ENCODE measurements around the gene NOSIP.

The NOSIP gene

DNA sequence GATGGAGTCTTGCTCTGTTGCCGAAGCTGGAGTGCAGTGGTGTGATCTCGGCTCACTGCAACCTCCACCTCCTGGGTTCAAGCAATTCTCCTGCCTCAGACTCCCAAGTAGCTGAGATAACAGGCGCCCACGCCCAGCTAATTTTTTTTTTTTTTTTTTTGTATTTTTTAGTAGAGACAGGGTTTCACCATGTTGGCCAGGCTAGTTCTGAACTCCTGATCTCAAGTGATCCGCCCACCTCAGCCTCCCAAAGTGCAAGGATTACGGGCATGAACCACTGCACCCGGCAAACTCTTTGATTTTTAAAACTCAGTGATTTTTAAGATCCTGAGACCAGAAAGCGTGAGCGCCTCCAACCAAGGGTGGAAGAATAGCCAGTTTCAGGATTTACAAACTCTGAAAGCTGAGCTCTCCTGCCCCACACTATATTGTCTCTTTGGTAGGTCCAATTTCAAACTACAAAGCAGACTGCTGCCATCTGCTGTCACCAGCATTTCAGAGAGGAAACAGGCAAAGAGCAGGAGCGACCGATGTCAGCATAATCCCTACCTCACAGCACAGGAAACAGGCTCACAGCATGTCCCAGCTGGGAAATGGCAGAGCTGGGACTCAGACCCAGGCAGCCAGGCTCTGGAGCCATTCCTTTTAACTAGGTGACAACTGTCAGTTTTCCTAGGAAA lies 9.2 kb downstream of the NOSIP start:
- peak in 2 of 3 donors; percentile 33 to 43 for DNase-seq

DNA sequence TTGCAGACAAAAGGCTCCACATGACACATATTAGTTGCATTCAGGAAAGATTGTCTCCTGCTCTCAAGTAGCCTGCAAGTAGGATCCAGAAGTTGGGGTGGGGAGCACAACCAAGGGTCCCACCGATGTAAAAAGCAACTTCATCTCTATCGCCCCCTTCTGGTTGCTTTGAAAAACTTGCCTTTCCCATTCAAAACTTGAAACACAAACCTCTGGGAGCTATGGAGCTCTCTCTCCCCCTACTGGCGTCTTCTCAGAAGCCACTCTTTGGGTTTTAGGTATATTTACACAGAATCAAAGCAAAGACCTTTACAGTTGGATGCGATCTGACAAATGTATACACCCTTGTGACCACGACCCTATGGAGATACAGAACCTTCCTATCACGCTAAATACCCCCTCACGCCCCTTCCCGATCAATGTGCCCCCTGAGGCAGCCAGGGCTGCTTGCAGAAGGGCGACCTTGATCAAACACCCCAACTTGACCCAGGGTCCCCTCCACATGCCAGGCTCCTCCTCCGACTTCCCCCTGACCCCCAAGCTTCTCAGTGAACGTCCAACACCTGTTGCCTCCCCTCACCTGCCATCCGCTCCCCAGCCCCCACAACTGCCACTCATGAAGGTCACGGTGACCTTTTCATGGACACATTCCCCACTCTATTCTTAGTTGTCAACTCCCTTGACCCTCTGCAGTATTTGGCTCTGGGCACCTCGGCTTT lies 10.1 kb downstream of the NOSIP start:
- DNase-seq, result peak; percentile 90 to 94 (median 90)

DNA sequence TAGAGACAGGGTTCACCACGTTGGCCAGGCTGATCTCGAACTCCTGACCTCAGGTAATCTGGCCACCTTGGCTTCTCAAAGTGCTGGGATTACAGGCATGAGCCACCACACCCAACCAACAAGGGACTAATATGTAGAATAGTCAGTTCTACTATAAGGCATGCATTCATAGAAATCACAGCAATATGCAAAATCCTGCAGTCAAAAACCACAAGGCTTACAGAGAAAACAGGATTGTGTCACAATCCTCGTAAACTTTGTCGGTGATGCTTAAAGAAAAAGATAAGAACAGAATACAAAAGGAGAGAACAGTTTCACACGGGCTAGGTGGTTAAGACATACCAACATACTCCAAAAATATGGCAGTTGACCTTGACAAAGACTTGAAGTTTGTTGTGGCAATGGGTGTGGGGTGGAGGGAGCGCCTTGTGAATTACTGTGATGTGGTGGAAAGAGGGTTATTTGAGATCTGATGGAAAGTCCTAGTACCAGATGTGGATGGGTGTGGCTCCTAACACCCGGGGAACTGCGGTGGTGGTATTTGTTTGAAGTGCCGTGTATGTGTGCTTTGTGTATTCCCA lies 12.4 kb downstream of the NOSIP start:
- no peak for DNase-seq

DNA sequence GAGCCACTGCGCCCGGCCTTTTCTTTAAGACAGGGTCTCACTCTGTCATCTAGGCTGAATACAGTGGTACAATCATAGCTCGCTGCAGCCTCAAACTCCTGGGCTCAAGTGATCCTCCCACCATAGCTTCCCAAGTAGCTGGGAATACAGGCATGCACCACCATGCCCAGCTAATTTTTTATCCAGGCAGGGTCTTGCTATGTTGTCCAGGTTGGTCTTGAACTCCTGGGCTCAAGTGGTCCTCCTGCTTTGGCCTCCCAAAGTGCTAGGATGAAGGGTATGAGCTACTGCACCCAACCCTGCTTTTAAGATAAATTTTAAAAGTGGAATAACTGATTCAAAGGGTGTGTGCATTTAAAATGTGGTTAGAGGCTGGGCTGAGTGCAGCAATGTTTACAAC lies 14.1 kb downstream of the NOSIP start:
- no peak for DNase-seq

DNA sequence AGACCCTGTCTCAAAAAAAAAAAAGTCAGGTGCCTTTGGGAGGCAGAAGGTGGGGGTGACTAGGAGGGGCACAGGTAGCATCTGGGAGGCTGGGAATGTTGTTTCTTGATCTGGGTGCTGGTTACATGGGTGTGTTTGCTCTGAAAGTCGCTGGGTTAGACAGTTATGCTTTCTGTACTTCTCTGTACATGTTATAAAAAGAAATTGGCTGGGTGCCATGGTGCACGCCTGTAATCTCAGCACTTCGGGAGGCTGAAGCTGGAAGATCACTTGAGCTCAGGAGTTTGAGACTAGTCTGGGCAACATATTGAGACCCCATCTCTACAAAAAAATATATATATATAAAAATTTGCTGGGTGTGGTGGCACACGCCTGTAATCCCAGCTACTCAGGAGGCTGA lies 15.1 kb downstream of the NOSIP start:
- DNase-seq, result no peak

DNA sequence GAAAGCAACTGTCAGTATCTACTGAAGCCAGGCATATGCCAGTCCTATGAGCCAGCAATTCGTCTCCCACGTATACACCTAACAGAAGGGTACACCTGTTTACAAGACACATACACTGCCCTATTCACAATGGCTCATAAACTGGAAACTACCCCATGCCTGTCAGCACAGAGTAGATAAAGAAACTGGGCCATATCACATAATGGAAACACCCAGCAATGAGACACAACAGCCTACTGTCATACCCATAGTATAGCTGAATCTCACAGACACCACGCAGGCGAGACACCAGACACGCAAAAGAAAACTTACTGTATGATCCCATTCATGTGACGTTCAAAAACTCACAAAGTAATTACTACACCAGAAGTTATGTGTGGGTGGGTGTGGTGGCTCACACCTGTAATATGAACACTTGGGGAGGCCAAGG lies 15.7 kb downstream of the NOSIP start:
- no peak for DNase-seq

DNA sequence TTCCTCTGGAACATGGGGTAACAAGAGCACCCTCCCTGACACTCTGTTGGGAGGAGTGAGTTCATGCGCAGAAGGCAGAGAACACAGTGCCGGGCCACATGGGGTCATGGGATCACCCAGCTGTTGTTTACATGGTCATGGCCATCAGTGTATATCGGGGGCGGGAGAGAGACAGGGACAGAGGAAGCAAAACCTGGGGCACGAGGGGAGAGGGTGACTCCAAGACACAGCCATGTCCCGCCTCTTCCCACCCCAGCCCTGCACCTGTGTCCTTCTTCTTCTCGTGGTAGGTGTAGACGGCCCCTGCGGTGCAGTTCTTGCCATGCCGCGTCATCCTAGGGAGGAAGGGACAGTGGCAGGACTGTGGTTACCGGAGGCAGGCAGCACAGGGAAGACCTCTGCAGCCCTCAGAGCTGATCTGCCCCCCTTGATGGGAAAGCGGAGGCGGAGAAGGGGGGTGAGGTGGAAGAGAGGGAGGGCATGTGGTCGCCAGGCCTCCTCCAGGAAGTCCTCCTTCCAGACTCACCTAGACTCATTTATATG lies 19.9 kb downstream of the NOSIP start:
- DNase-seq, result peak in 2 of 3 donors; percentile 19 to 33

DNA sequence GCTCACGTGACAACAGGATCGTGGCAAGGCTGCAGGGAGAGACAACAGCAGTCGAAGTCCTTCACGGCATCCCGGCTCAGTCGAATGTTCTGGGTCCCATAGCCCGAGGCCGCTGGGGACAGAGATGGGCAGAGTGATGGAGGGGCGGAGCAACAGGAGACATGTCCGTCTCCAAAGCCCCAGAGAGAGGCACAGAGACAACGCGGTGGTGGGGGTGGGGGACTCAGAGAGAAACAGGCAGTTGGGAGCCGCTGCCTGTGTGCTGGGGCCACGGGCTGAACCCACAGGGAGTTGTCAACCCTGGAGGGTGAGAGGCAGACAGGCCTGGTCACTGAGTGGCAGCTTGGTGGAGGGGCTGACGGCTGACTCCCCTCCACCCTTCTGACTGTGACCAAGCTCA lies 20.4 kb downstream of the NOSIP start:
- DNase-seq, result no peak

DNA sequence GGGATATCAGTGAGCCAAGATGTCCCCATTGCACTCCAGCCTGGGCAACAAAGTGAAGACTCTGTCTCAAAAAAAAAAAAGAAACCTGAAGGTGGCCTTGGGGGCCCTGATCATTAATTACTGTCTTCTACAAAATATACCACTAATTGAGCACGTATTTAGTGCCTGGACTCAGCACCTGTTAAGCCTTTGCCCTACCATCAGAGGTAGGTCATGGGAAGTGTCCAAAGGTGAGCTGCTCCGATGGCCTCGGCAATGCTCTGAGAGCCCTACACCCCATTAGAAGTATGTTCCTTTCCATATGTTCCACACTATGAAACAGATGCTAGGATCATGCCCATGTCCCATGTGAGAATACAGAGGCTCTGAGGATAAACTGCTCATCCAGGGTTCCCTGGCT lies 20.9 kb downstream of the NOSIP start:
- DNase-seq, result no peak

DNA sequence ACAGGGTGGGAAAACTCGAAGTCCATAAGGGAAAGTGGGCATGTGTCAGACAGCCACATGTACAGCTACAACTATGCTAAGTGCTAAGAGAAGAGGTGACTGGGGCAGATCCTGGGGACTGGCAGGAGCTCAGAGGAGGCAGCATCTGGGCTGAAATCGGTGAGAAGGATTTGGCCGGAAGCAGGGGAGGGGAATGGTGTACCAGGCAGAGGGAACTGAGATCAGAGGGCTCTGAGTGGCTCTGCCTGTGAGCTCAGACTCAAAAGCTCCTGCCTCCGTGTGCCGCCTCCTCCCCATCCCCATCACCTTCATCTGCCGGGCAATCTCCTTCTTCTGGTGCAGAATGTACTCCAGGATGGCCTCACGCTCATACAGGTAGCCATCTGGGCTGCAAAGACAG lies 21.8 kb downstream of the NOSIP start:
- no peak for DNase-seq

DNA sequence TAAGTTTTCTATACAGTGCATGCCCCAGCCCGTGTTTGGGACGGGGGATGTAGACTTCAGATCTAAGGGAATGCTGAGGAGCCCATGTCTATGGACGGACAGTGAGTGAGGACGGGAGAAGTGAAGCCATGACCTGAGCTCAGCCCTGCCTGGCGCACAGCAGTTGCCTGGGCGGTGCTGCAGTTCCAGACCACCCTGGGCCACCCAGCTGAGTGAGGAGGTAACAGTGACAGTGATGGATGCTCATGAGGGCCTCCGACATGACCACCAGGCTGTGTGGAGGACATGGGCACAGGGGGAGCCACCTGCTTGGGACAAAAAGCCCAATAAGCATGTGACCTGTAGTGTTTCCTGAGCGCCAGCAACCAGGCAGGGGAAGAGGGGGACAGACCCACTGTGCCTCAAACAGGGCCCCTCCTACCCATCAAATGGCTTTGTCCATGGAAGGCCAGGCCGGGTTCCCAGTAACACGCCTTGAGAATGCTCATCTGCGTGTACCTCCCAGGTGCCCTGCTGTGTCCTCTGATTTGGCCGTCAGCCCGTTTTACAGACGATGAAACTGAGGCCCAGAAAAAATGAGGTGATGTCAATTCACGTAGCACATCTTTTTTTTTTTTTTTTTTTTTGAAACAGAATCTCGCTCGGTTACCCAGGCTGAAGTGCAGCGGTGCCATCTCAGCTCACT lies 22.6 kb downstream of the NOSIP start:
- no peak for DNase-seq

DNA sequence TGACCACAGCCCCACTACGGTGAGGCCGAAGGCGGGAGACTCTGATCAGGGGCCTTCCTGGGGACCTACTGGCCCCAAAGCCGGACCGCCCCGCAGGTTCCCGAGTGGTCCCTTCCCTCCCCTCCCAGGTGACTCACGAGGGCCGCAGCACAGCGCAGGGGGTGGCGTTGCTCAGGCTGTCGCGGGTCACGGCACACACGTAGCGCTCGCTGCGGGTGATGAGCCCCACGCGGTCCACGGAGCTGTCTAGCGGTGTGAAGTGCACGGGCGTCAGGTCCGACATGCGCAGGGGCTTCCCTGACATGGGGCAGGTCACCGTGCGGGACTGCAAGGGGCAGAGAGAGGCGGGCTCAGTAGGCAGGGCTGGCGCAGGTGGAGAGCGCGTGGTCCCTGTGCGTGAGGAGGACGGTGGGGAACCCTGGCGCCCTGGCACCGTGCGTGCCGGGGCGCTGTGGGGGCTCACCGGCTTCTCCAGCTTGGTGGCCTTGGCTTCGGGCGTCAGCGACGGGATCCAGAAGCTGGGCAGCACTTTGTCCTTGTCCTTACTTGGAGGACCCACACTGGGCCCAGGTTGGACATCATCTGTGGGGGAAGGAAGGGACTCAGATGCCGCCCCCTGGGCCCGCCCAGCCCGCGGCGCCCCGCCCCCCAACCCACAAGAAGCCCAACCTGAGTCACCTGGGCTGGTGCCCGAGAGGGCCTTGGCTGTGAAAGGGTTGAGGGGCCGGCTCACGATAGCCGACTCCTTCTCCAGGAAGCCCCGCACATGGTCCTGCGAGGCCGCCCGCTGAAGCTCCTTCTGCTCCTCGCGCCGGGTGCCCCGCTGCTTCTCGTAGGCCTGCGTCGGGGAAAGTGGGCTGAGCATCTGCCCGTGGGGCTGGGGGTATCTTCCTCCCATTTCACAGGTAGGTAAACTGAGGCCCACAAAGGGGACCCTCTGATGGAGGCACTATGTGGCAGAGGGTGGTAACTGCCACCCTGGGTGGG lies 23.7 kb downstream of the NOSIP start:
- no peak for DNase-seq

DNA sequence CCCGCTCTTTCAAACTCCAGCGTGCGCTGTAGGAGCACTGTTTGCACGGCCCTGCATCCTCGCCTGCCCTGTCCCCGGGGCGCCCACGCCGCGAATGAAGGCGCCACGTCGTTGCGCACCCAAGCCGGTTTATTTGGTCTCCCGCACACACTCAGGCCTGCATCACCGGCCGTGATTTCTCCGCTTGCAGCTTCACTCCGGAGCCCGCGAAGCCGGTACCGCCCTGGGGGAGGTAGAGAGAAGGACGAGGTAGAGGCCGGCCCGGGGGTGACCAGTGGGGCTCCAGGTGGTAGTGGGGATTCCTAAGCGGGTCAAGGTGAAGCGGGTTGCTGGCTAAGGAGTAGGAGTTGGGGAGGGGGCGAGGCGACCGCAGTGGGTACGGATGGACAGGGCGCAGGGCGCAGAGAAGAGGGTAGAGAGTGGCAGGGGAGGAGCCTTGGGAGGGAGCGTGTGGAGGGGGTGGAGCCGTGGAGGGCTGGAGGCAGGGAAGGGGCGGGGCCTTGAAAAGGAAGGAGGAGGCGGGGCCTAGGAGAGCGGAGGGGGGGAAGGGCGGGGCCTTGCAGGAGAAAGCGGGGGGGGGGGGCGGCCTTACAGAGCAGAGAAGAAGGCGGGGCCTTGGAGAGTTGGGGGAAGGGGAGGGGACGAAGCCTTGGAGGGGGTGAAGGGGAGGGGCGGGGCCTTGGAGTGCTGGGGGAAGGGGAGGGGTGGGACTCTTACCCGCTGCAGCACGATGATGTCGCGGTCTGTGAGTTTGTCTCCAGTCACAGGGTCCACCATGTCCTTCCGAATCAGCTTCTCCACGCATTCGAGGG lies 24.6 kb downstream of the NOSIP start:
- DNase-seq, result peak in 2 of 3 donors; percentile 46 to 70

DNA sequence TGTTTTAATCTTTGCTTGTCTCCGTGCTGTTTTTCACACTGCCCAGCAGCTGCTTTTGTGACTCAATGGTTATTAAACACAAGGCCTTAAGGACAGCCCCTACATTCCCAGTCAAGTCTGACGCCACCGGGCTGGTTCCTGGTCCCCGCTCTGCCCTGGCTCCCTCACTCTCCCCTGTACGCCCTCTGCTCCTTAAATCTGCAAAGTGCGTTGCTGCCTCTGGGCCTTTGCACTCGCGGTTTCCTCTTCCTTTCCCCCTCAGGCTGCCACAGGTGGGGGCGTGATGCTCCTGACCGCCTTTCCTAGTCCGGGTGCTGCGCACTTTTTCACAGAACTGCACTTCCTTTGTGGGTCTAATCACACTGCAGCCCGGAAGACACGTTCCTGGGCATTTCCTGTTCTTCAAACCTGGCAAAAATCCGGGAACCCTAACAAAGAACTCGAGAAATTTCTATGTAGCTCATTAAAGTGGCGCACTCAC lies 25.6 kb downstream of the NOSIP start:
- no peak for DNase-seq

DNA sequence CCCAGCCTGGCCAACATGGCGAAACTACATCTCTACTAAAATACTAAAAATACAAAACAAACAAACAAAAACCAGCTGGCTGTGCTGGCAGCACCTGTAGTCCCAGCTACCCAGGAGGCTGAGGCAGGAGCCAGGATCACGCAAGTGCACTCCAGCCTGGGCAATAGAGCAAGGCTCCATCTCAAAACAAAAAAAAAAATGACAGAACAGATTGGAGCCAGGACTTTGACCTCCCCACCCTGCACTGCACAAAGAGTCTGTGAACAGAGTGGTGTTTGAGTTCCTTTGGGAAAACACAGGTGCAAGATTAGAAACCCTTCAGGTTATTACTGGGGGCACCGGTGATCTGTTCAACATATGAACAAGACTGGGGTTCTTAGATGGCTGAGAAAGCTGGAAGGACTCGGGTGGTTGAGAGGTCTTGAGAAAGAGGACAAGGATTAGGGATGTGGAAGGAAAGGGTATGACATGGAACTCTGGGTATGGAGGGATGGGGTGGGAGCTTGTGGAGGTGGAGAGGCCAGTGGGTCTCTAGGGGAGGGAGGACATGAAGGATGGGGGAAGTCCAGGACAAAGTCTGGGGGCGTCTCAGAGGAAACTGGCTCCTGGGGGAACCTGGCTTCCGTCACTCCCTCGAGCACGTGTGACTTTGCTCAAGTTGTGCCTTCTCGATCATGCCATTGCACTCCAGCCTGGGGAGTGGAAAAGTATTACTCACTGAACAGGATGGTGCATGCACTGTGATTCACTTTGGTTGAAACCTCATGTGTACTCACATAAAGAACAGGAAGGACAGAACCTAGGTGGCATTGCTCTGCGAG lies 26.7 kb downstream of the NOSIP start:
- peak; percentile 46 to 70 (median 53) for DNase-seq

DNA sequence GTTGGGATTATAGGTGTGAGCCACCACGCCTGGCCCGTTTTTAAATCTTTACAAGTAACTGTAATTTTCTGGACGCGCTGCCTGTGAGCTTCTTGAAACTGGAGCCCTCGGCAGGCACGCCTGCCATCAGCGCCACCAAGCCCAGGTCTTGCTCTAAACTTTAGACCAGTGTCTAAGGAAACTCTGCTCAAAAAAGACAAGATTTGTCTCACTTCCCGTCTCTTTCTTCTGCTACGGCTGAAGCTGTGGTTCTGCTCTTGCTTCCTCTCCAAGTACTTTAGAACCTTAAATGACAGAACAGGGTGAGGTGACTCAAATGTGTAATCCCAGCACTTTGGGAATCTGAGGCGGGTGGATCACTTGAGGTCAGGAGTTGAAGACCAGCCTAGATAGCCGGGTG lies 27.6 kb downstream of the NOSIP start:
- peak; percentile 54 to 69 (median 64) for DNase-seq

DNA sequence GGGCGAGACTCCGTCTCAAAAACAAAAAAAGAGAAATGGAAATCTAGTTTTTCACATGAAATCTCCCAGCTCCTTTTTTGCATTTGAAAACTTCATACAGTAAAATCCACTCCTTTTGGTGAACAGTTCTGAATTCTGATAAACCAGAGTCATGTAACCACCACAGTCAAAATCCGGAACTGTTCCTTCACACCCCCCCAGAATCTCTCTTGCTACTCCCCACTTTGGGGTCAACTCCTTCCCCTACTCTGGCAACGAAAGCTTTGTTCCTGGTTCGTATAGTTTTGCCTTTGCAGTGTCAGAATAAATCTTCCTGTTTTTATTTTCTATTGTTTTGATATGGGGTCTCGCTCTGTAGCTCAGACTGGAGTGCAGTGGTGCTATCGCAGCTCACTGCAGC lies 28.8 kb downstream of the NOSIP start:
- DNase-seq, result no peak

DNA sequence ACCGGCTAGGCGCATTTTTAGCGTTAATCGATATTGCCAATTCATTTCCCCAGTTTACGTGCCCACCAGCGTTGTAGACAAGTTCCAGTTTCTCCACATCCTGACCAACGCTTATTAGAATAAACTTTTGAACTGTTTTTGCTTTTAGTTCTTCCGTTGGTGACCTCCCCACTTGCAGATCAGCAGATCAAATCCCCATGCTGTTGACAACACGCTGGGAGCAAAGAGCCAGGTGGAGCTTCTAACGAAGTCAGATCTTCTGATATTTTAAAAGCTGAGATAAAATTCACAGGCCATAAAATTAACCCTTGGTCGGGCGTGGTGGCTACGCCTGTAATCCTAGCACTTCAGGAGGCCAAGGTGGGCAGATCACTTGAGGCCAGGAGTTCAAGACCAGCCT lies 31.3 kb downstream of the NOSIP start:
- DNase-seq, result no peak

DNA sequence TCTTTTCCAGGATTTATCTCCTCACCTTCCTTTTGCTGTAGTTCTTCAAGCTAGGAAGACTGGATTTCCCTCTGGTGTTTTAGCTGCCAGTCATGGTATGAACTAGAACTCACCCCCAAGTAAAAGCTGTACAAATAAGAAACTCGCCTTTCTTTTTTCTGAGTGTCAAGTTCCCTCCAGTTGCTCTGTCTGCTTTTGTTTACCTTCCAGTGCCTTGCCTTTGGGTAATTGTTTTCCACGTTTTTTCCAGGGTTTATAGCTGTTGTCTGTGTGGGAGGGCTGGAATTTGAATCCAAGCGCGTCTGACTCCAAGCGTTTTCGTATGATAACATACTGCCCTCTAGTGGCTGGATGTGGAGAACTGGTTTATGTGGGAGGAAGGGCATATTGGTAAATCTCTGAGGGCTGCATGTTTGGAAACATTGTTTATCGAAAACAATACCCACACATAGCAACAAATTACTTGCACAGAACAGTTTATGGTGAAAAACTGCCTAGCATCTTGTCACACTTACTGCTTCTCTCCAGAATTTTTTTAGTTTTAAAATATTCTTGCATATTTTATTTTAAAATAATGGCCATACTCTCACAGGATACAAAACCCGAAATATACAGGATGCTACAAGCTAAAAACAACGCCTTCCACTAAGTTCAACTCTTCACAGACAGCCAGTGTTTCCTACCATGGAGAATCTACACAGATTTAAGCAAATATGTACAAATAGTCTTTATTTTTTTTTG lies 33.4 kb downstream of the NOSIP start:
- DNase-seq, result peak; percentile 89 to 94 (median 92)

Measured in suppressor macrophage treated with lipopolysaccharide for 1 hour (primary cell).